Lower leg skin (tissue), 4 donors: ENCODE measurements around the gene JPH2. TPM values are rescaled to one million over a fixed set of nuclear protein-coding genes. Genes with fewer than 3 reads are reported as not detected.

ENCODE experiments used
- DNase-seq, 2 donors: peaks; one replicate each; pipeline ENCODE4 v3.0.0-alpha.2; 2019; ENCODE audit warnings: low spot score in 2 of 2
- H3K4me3 ChIP-seq: fragments of 200-600 bp; sonication (generic); 2 replicates; pipeline ENCODE4 v1.5.1; 2017; ENCODE audit warnings: mild to moderate bottlenecking, low read depth; ENCODE audit not compliant: poor library complexity, severe bottlenecking
- POLR2A ChIP-seq, 2 donors: fragments of 450-650 bp; IDR thresholded peaks; one replicate each; pipeline ENCODE4 v1.6.1; 2016 to 2017; ENCODE audit warnings: antibody characterized with exemption in 2 of 2, mild to moderate bottlenecking in 1 of 2, moderate library complexity in 1 of 2
- WGBS, 2 donors: methylation state at CpG; one replicate each; pipeline ENCODE4 v1.1.5; 2018; 5-methylcytosine and 5-hydroxymethylcytosine counted together
- intact Hi-C: fragments of 100-400 bp; cut with DNase I; formaldehyde crosslinking; loops from one replicate; pipeline ENCODE4 v1.15.0; 2023; ENCODE audit warnings: low total_unique reads
- total RNA-seq, 4 donors: library from RNA; depleted of rRNA; stranded (reverse); fragments of >200 nt; gene quantifications; one replicate each; pipeline ENCODE4 v1.1.0, GENCODE V29; 2016
- TF ChIP-seq, protein P1 (sequence below), 3 donors: fragments of 450-650 bp; IDR thresholded peaks; one replicate each; pipeline ENCODE4 v1.5.1; 2016; ENCODE audit warnings: antibody characterized with exemption in 3 of 3, mild to moderate bottlenecking in 3 of 3, moderate library complexity in 2 of 3

The JPH2 gene
- total RNA-seq, 4 donors from 2014 or later: 1.5 to 10.9 (median 5.6) TPM

DNA sequence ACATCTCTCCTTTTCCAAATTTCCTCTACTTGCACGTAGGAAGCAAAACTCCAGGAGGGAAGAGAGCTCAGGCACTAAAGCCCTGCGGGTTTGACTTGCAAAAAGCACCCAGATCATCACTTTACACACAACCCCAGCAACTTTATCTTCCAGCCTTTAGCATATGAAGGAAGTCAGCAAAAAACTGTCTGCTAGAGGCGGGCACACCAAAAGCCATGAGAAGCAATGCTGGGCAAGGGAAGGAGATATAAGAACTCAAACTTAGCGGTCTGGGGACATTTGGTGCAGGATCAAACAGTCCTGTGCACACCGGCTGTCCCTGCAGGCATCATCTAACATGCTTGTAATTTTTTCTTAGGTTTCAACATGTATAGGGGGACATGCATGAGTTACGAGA, 113.3 kb downstream of the JPH2 start:
- intact Hi-C loops: no loop called here
- TF ChIP-seq POLR2A (IDR thresholded peaks at IDR 0.05): no peak
- TF ChIP-seq, protein P1, sequence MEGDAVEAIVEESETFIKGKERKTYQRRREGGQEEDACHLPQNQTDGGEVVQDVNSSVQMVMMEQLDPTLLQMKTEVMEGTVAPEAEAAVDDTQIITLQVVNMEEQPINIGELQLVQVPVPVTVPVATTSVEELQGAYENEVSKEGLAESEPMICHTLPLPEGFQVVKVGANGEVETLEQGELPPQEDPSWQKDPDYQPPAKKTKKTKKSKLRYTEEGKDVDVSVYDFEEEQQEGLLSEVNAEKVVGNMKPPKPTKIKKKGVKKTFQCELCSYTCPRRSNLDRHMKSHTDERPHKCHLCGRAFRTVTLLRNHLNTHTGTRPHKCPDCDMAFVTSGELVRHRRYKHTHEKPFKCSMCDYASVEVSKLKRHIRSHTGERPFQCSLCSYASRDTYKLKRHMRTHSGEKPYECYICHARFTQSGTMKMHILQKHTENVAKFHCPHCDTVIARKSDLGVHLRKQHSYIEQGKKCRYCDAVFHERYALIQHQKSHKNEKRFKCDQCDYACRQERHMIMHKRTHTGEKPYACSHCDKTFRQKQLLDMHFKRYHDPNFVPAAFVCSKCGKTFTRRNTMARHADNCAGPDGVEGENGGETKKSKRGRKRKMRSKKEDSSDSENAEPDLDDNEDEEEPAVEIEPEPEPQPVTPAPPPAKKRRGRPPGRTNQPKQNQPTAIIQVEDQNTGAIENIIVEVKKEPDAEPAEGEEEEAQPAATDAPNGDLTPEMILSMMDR (IDR thresholded peaks at IDR 0.05): no peak

DNA sequence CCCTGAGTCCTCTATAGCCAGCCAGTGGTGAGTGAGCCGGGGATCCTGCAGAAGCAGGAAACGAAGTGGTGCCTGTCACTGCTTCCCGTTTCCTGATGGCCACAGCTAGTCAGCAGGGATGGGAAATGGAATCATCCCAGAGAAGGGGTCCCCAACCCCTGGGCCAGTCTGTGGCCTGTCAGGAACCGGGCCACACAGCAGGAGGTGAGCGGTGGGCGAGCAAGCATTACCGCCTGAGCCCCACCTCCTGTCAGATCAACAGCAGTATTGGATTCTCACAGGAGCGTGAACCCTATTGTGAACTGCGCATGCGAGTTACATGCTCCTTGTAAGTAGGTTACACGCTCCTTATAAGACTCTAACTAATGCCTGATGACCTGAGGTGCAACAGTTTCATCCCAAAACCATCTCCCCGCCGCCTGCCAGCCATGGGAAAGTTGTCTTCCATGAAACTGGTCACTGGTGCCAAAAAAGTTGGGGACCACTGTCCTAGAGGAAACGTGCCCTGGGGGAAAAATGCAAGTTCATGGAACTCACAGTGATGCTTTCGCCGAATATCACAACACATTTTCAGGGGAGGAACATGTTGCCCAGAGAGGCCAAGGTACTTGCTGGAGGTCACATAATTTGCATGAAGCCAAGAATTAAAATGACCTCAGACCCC, 113.8 kb downstream of the JPH2 start:
- peak in 1 of 2 donors; percentile 77 for DNase-seq
- intact Hi-C loops: no loop called here
- TF ChIP-seq, protein P1 (IDR thresholded peaks at IDR 0.05): no peak
- no peak for TF ChIP-seq POLR2A (IDR thresholded peaks at IDR 0.05)
- WGBS, 2 donors: 63 to 66% methylated on average over 15 to 16 of the region's 16 CpGs
- no peak overlapping the region for H3K4me3 ChIP-seq

More for the DNA sequence above, 113.3 kb downstream of the JPH2 start:
- 56 to 62% methylated on average over 6 of the region's 6 CpGs for WGBS, 2 donors
- no peak overlapping the region for H3K4me3 ChIP-seq
- DNase-seq: no peak

DNA sequence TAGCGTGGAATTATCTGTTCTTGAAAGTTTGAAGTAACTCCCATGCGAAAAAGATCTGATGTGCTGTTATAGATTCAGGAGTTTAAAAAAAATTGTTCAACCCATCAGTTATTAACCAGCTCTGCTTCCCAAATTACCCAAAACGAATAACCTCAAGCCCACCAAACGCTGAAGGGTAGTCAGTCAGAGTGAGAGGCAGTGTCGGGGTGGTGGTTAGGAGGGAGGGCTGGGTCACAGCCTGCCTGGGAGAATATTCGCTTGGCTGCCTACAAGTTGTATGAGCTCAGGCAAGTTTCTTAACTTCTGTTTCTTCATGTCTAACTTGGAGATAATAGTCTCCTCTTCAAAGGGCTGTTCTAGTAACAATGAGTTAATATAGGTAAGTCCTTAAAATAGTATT, 114.6 kb downstream of the JPH2 start:
- TF ChIP-seq, protein P1 (IDR thresholded peaks at IDR 0.05): no peak
- no peak for TF ChIP-seq POLR2A (IDR thresholded peaks at IDR 0.05)
- 50 to 60% methylated on average over 6 of the region's 6 CpGs for WGBS, 2 donors
- intact Hi-C loops: no loop called here
- H3K4me3 ChIP-seq: no peak overlapping the region
- DNase-seq: peak in 1 of 2 donors; percentile 70

DNA sequence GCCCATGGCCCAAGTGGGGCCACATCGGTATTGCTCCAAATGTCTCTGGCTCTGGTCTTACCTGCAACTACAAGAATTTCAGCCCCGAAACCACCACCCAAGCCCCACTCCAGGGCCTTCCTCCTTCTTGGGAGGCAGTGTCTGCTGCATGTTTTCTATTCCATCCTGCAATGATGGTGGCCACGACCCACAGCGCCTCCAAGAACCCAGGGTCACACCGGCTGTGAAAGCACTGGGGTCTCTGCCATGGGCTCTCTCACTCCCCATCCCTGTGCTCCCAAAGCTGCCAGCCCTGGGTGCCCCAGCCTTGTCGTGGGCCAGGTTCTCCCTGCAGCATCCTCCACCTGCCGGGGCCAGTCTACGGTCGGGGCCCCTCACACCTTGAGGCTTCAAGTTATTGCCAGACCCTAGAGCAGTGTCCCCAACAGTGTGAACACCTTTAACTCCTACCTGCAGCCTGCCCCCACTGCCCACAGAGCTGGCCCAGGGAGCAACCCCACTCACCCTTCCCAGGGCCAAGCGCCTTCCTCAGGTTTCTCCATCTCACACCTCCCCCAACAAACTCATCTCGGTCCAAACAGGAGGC, 115.4 kb downstream of the JPH2 start:
- WGBS, 2 donors: 81 to 86% methylated on average over 11 of the region's 11 CpGs
- DNase-seq: peak in 1 of 2 donors; percentile 71
- intact Hi-C loops: no loop called here
- no peak overlapping the region for H3K4me3 ChIP-seq
- TF ChIP-seq POLR2A (IDR thresholded peaks at IDR 0.05): no peak

DNA sequence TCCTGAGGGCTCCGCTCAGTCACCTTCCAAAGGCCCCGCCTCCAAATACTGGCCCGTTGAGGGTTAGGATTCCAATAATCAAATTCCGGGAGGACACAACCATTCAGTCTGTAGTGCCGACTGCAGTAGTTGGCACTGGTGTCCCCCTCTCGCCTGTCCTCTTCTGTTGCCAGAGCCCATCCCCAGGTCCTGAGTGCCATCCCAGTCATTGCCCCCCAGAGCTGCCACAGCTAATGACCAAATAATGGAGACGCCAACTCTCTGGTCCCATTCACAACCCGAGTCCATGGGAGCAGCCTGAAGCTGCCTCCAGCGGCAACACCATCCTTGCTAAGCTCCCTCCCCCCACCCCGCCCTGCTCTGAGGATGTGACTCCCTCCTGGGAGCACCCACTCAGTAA, 115.9 kb downstream of the JPH2 start:
- no peak overlapping the region for H3K4me3 ChIP-seq
- TF ChIP-seq POLR2A (IDR thresholded peaks at IDR 0.05): no peak
- TF ChIP-seq, protein P1 (IDR thresholded peaks at IDR 0.05): no peak
- intact Hi-C loops: no loop called here
- DNase-seq: peak; percentile 4 to 48
- 79 to 87% methylated on average over 9 to 10 of the region's 10 CpGs for WGBS, 2 donors

DNA sequence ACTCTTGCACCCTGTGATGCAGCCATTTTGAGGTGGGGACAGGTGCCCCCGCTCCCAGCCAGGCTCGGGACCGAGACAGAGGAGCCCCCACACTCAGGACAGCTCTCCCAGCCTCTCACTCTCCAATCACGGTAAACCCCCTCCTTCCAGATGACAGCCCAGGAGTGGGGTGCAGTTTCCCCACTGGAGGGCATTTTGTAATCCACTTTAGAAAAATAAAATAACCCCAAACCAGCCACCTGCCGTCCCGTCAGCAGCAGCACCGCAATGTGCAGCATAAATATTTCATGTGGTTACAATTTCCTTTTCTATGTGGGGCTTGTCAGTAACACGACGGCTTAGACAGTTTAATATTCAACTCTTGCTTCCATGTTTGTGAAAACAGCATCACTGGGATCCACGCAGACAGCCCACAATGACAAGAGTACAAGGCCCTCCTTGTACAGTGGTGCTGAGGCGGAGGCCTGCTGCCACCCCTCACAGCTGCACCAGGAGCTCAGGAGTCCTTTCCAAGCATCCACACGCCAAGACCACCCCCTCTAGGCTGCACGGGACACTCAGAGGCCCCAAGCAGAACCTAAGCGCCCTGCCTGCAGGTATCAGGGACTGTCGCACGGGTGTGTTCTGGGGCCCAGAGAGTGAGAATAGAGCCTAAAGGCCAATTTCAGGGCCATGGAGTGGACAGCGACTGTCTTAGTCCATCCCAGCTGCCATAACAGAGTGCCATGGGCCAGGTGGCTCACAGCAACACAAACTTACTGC, 116.7 kb downstream of the JPH2 start:
- intact Hi-C loops: no loop called here
- peak; percentile 4 to 69 for DNase-seq
- WGBS, 2 donors: 59 to 61% methylated on average over 15 to 16 of the region's 17 CpGs
- H3K4me3 ChIP-seq: no peak overlapping the region
- TF ChIP-seq, protein P1 (IDR thresholded peaks at IDR 0.05): no peak
- TF ChIP-seq POLR2A (IDR thresholded peaks at IDR 0.05): no peak
